GM18907 (cell line): ENCODE data around the gene RHPN2.
"Not testable (repeated sequence)": the region's sequence is repeated elsewhere in the genome, so short reads cannot be mapped to it uniquely, and the experiment has no call there.

Experiments used
- ATAC-seq: cut with Tn5 transposase; IDR thresholded peaks from one replicate; pipeline ENCODE4 v1.9.1; 2021; ENCODE audit warnings: mild to moderate bottlenecking, moderate library complexity; ENCODE audit not compliant: unreplicated experiment

RHPN2 gene

GRCh38 chr19:32979807-32980206 is 84.9 kb downstream of the RHPN2 start:
- not testable (repeated sequence) for ATAC-seq

DNA sequence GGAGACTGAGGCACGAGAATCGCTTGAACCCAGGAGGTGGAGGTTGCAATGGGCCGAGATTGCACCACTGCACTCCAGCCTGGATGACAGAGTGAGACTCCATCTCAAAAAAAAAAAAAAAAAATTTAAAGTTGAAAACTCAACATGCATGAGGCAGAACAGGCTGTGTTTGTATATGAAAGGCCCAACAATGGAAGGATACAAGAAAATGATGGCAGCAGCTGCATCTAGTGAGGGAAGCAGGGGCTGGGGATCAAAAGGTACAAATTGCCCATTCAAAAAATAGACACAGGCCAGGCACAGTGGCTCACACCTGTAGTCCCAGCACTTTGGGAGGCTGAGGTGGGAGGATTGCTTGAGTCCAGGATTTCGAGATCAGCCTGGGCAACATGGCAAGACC is 86.9 kb downstream of the RHPN2 start:
- ATAC-seq: not testable (repeated sequence)

- ATAC-seq: no peak
These were observed 87.4 kb downstream of the RHPN2 start for GRCh38 chr19:32977280-32977679.

DNA sequence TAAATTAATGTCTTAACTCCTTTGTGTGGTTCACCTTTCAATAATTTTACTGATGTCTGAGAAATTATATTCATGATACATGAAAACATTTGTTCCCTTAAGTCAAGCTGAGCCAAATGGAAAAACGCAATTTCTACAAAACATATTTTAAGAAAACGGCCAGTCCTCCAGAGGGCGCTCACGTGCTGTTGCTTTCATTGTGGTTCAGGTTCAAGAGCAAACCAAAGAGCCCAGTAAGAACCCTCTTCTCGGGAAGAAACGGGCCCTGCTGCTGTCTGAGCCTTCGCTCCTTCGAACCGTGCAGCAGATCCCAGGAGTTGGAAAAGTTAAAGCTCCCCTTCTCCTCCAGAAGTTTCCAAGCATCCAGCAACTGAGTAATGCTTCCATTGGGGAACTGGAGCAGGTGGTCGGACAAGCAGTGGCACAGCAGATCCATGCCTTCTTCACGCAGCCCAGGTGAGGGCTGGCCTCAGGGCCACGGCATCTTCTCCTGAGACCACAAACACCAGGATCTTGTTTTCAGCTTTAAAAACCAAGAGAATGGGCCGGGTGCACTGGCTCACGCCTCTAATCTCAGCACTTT is 88.4 kb downstream of the RHPN2 start:
- no peak for ATAC-seq

DNA sequence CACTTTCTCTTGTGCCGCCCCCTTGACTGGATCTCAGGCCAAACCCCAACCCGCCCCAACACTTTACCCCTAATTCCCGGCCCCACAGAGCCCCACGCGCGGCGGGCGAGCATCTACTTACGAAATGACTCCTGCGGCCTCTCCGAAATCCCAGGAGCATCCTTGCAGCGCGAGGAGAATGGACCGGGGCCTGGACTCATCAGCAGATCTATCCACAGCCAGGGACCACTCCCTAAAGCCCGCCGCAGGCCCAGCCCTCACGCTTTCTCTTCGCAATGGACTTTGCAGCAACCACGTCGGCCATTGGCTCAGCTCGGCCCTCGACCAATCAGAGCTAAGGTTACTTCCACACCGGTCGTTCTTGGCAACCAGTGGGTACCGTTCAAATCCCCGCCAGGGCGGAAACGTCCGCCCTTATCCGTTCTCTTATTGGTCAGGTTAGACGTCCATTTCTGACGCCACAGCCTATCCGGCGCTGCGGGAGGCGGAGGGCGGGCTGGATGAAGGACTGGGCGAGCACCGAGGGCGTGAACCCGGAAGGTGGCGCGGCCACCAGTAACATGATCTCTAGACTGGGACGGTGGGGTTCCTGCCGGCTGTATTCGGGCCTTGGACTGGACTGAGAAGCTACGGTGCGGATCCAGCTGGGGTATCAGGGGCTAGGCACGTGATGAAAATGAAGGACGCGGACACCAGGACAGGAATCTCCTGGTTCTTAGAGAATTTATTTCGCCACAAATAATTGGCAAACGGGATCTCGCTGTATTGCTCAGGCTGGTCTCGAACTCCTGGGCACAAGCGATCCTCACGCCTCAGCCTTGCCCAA is 92.8 kb downstream of the RHPN2 start, which contains the start of the genes CEP89 and FAAP24:
Gene CEP89, minus strand, starts transcription at position 244 of the 826 bp plus-strand sequence. Its CDS starts 84 bp downstream, at position 160.
Gene FAAP24, plus strand, starts transcription at position 528 of the 826 bp plus-strand sequence. CDS start 955 bp downstream, outside the sequence.
- peak; percentile 97 for ATAC-seq

DNA sequence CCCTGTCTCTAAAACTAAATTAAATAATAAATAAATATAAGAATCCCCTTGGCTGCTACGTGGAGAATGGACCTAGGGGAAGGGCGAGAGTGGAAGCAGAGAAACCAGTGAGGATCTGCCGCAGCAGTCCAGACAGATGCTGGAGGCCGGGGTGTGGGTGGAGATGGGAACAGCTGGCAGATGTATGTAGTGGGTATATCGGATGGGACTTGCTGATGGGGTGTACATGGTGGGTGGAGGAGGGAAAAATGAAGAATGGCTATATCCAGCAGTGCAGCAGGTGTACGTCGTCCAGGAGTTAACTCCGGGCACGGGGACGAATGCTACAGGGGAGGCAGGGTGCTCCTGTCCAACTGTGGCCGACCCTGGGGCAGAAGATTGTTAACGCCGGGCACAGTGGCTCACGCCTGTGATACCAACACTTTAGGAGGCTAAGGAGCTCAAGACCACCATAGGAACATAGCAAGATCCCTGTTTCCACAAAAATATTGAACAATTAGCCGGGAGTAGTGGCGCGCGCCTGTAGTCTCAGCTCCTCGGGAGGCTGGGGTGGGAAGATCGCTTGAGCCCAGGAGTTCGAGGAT is 93.6 kb downstream of the RHPN2 start:
- ATAC-seq: no peak

GRCh38 chr19:32969549-32969948 is 95.1 kb downstream of the RHPN2 start:
- ATAC-seq: no peak

DNA sequence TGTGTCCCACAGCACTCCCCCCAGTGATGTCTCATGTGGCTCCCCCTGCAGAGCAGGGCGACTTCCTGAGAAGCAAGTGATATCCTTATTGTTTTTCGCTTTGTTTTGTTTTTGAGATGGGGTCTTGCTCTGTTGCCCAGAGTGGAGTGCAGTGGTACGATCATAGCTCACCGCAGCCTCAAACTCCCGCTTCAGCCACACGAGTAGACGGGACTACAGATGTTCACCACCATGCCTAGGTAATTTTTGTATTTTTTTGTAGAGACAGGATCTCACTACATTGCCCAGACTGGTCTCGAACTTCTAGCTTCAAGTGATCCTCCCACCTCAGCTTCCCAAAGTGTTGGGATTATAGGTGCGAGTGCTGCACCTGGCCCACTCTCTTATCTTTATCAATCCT is 97.9 kb downstream of the RHPN2 start:
- ATAC-seq: no peak

GRCh38 chr19:32945260-32945659 is 119.4 kb downstream of the RHPN2 start:
- ATAC-seq: no peak

DNA sequence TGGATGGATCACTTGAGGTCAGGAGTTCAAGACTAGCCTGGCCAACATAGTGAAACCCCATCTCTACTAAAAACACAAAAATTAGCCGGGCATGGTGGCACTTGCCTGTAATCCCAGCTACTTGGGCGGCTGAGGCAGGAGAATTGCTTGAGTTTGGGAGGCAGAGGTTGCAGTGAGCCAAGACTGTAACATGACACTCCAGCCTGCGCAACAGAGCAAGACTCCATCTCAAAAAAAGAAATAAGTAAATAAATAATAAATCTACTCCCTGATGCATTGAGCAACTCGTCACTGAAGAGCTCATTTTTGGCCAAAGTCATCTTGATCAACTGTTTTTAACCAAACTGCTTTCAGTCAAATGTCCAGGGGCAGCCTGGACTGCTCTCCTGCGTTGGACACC is 123.4 kb downstream of the RHPN2 start:
- ATAC-seq: not testable (repeated sequence)

- no peak for ATAC-seq
These were observed 128.6 kb downstream of the RHPN2 start for GRCh38 chr19:32936065-32936464.

- no peak for ATAC-seq
These were observed 129.1 kb downstream of the RHPN2 start for GRCh38 chr19:32935629-32936028.

GRCh38 chr19:32933571-32933970 is 131.1 kb downstream of the RHPN2 start:
- ATAC-seq: no peak

GRCh38 chr19:32930567-32930966 is 134.1 kb downstream of the RHPN2 start:
- no peak for ATAC-seq

DNA sequence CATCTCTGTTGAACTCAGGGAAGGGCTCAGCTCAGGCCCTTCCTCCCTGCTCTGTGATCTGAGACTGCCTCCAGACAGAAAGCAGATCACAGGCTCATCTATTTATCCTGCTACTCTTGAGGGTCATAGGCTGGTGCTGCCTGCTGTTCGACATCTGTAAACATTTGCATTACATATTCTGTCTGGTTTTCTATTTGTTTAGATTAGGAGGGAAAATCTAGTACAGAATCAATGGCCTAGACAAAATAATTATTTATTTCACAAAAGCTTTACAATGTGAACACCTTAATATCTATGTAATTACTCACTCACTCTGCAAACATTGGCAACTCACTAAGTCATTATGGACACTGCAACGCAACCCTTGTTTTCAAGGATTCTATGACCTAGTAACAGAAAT is 135.9 kb downstream of the RHPN2 start:
- no peak for ATAC-seq
